Measurements from ENCODE around the gene DCPS. TPM values are rescaled to one million over a fixed set of nuclear protein-coding genes. Genes with fewer than 3 reads are reported as not detected.
A peak's percentile ranks its signal among the peaks of the same experiment; 100 is the strongest.

Gene DCPS
- total RNA-seq, 1 donor from 2014 or later: 42.1 TPM

- intact Hi-C loops (cut with micrococcal nuclease): no loop called here
- DNase-seq (ENCODE audit: low spot score): no peak
- Mint-ChIP-seq H3K4me3 (ENCODE audit: low read depth) (peak overlapping the region; percentile 45), H3K27ac (peak overlapping the region; percentile 77), H3K27me3 (ENCODE audit: low read depth) (no peaks in the 10 kb centered on the region), H3K4me1 (ENCODE audit: low read depth) (peaks cover 36% of the 10 kb centered on the region), H3K9me3 (peaks cover 8% of the 10 kb centered on the region), H3K36me3 (ENCODE audit: low read depth) (peaks cover 52% of the 10 kb centered on the region)
Observed at GRCh38 chr11:126318574-126319373, 14.9 kb downstream of the DCPS start.

- peaks cover 8% of the 10 kb centered on the region for H3K9me3 Mint-ChIP-seq
- intact Hi-C loops (cut with micrococcal nuclease): no loop called here
- H3K27ac Mint-ChIP-seq: peak overlapping the region; percentile 77
- no peak for DNase-seq (ENCODE audit: low spot score)
- H3K4me3 Mint-ChIP-seq (ENCODE audit: low read depth): no peak overlapping the region
- H3K27me3 Mint-ChIP-seq (ENCODE audit: low read depth): no peaks in the 10 kb centered on the region
- peaks cover 33% of the 10 kb centered on the region for H3K4me1 Mint-ChIP-seq (ENCODE audit: low read depth)
- peaks cover 47% of the 10 kb centered on the region for H3K36me3 Mint-ChIP-seq (ENCODE audit: low read depth)
Observed at GRCh38 chr11:126319374-126319740, 15.5 kb downstream of the DCPS start.

GRCh38 chr11:126322996-126323395 lies 19.1 kb downstream of the DCPS start:
- H3K27me3 Mint-ChIP-seq (ENCODE audit: low read depth): no peaks in the 10 kb centered on the region
- no peak for DNase-seq (ENCODE audit: low spot score)
- no peak overlapping the region for H3K27ac Mint-ChIP-seq
- H3K4me1 Mint-ChIP-seq (ENCODE audit: low read depth): peaks cover 21% of the 10 kb centered on the region
- peaks cover 24% of the 10 kb centered on the region for H3K36me3 Mint-ChIP-seq (ENCODE audit: low read depth)
- H3K9me3 Mint-ChIP-seq: no peaks in the 10 kb centered on the region
- no peak overlapping the region for H3K4me3 Mint-ChIP-seq (ENCODE audit: low read depth)
- intact Hi-C loops (cut with micrococcal nuclease): no loop called here

- intact Hi-C loops (cut with micrococcal nuclease): no loop called here
- H3K9me3 Mint-ChIP-seq: no peaks in the 10 kb centered on the region
- peaks cover 12% of the 10 kb centered on the region for H3K36me3 Mint-ChIP-seq (ENCODE audit: low read depth)
- peaks cover 16% of the 10 kb centered on the region for H3K4me1 Mint-ChIP-seq (ENCODE audit: low read depth)
- no peak for DNase-seq (ENCODE audit: low spot score)
- H3K27ac Mint-ChIP-seq: no peak overlapping the region
- no peak overlapping the region for H3K4me3 Mint-ChIP-seq (ENCODE audit: low read depth)
- no peaks in the 10 kb centered on the region for H3K27me3 Mint-ChIP-seq (ENCODE audit: low read depth)
Observed at GRCh38 chr11:126327281-126328000, 23.6 kb downstream of the DCPS start.

GRCh38 chr11:126328001-126328390 lies 24.1 kb downstream of the DCPS start:
- DNase-seq (ENCODE audit: low spot score): no peak
- H3K4me1 Mint-ChIP-seq (ENCODE audit: low read depth): peaks cover 19% of the 10 kb centered on the region
- no peak overlapping the region for H3K27ac Mint-ChIP-seq
- H3K36me3 Mint-ChIP-seq (ENCODE audit: low read depth): peaks cover 14% of the 10 kb centered on the region
- no peaks in the 10 kb centered on the region for H3K9me3 Mint-ChIP-seq
- H3K4me3 Mint-ChIP-seq (ENCODE audit: low read depth): no peak overlapping the region
- intact Hi-C loops (cut with micrococcal nuclease): no loop called here
- no peaks in the 10 kb centered on the region for H3K27me3 Mint-ChIP-seq (ENCODE audit: low read depth)

- Mint-ChIP-seq H3K36me3 (ENCODE audit: low read depth) (peaks cover 17% of the 10 kb centered on the region), H3K4me3 (ENCODE audit: low read depth) (no peak overlapping the region), H3K9me3 (no peaks in the 10 kb centered on the region), H3K27me3 (ENCODE audit: low read depth) (no peaks in the 10 kb centered on the region), H3K27ac (no peak overlapping the region), H3K4me1 (ENCODE audit: low read depth) (peaks cover 19% of the 10 kb centered on the region)
- no peak for DNase-seq (ENCODE audit: low spot score)
- intact Hi-C loops (cut with micrococcal nuclease): no loop called here
Observed at GRCh38 chr11:126328444-126328843, 24.6 kb downstream of the DCPS start.

- H3K36me3 Mint-ChIP-seq (ENCODE audit: low read depth): peaks cover 17% of the 10 kb centered on the region
- DNase-seq (ENCODE audit: low spot score): no peak
- no peaks in the 10 kb centered on the region for H3K27me3 Mint-ChIP-seq (ENCODE audit: low read depth)
- no peak overlapping the region for H3K4me3 Mint-ChIP-seq (ENCODE audit: low read depth)
- H3K9me3 Mint-ChIP-seq: no peaks in the 10 kb centered on the region
- H3K27ac Mint-ChIP-seq: no peak overlapping the region
- intact Hi-C loops (cut with micrococcal nuclease): no loop called here
- H3K4me1 Mint-ChIP-seq (ENCODE audit: low read depth): peaks cover 19% of the 10 kb centered on the region
Observed at GRCh38 chr11:126328938-126329643, 25.2 kb downstream of the DCPS start.

- intact Hi-C loops (cut with micrococcal nuclease): no loop called here
- peaks cover 20% of the 10 kb centered on the region for H3K4me1 Mint-ChIP-seq (ENCODE audit: low read depth)
- H3K27ac Mint-ChIP-seq: peak overlapping the region; percentile 64
- no peak overlapping the region for H3K4me3 Mint-ChIP-seq (ENCODE audit: low read depth)
- peaks cover 19% of the 10 kb centered on the region for H3K36me3 Mint-ChIP-seq (ENCODE audit: low read depth)
- no peak for DNase-seq (ENCODE audit: low spot score)
- H3K27me3 Mint-ChIP-seq (ENCODE audit: low read depth): no peaks in the 10 kb centered on the region
- H3K9me3 Mint-ChIP-seq: no peaks in the 10 kb centered on the region
Observed at GRCh38 chr11:126329644-126330211, 25.9 kb downstream of the DCPS start.

GRCh38 chr11:126331286-126331685 lies 27.4 kb downstream of the DCPS start:
- Mint-ChIP-seq H3K4me3 (ENCODE audit: low read depth) (no peak overlapping the region), H3K4me1 (ENCODE audit: low read depth) (peaks cover 28% of the 10 kb centered on the region), H3K9me3 (no peaks in the 10 kb centered on the region), H3K36me3 (ENCODE audit: low read depth) (peaks cover 26% of the 10 kb centered on the region), H3K27ac (no peak overlapping the region), H3K27me3 (ENCODE audit: low read depth) (no peaks in the 10 kb centered on the region)
- intact Hi-C loops (cut with micrococcal nuclease): no loop called here
- DNase-seq (ENCODE audit: low spot score): no peak

- no peak overlapping the region for H3K27ac Mint-ChIP-seq
- no peak overlapping the region for H3K4me3 Mint-ChIP-seq (ENCODE audit: low read depth)
- intact Hi-C loops (cut with micrococcal nuclease): no loop called here
Observed at GRCh38 chr11:126332221-126332711, 28.4 kb downstream of the DCPS start.

GRCh38 chr11:126333142-126333541 lies 29.3 kb downstream of the DCPS start:
- H3K36me3 Mint-ChIP-seq (ENCODE audit: low read depth): peaks cover 28% of the 10 kb centered on the region
- H3K27me3 Mint-ChIP-seq (ENCODE audit: low read depth): no peaks in the 10 kb centered on the region
- H3K9me3 Mint-ChIP-seq: no peaks in the 10 kb centered on the region
- H3K27ac Mint-ChIP-seq: no peak overlapping the region
- no peak overlapping the region for H3K4me3 Mint-ChIP-seq (ENCODE audit: low read depth)
- intact Hi-C loops (cut with micrococcal nuclease): no loop called here
- no peak for DNase-seq (ENCODE audit: low spot score)
- H3K4me1 Mint-ChIP-seq (ENCODE audit: low read depth): peaks cover 29% of the 10 kb centered on the region

More at GRCh38 chr11:126332221-126332711, 28.4 kb downstream of the DCPS start:
- Mint-ChIP-seq H3K4me1 (ENCODE audit: low read depth) (peaks cover 33% of the 10 kb centered on the region), H3K9me3 (no peaks in the 10 kb centered on the region), H3K36me3 (ENCODE audit: low read depth) (peaks cover 28% of the 10 kb centered on the region), H3K27me3 (ENCODE audit: low read depth) (no peaks in the 10 kb centered on the region)
- DNase-seq (ENCODE audit: low spot score): no peak

- H3K9me3 Mint-ChIP-seq: no peaks in the 10 kb centered on the region
- peaks cover 29% of the 10 kb centered on the region for H3K36me3 Mint-ChIP-seq (ENCODE audit: low read depth)
- peak overlapping the region; percentile 13 for H3K27ac Mint-ChIP-seq
- intact Hi-C loops (cut with micrococcal nuclease): no loop called here
- peaks cover 22% of the 10 kb centered on the region for H3K4me1 Mint-ChIP-seq (ENCODE audit: low read depth)
- no peak overlapping the region for H3K4me3 Mint-ChIP-seq (ENCODE audit: low read depth)
- DNase-seq (ENCODE audit: low spot score): no peak
- no peaks in the 10 kb centered on the region for H3K27me3 Mint-ChIP-seq (ENCODE audit: low read depth)
Observed at GRCh38 chr11:126334659-126335462, 31.0 kb downstream of the DCPS start.

All from activated T-helper 2 cell treated with anti-CD3 and anti-CD28 coated beads, Interferon-gamma antibody, Interleukin-2, Interleukin-4, amounts not matched to agents 10 μg/mL and 5 μg/mL and 100 μg/mL, durations not matched to agents 14 hours and 24 hours and 36 hours (primary cell).